ENCODE data around the gene TNNC1.

The TNNC1 gene

GRCh38 chr3:52444860-52445793, 8.7 kb downstream of the TNNC1 start, which contains the start of gene SEMA3G:
SEMA3G (minus strand) TSS chr3:52445103; CDS start chr3:52445027, 76 bp downstream.
- no peak for TF ChIP-seq CTCF (IDR thresholded peaks at IDR 0.05; ENCODE audit: insufficient read depth, missing control alignments)
- DNase-seq (ENCODE audit: insufficient read length, low spot score): no peak
- no peak for FAIRE-seq

GRCh38 chr3:52443791-52444687, 9.8 kb downstream of the TNNC1 start:
- no peak for DNase-seq (ENCODE audit: insufficient read length, low spot score)
- FAIRE-seq: no peak
- no peak for TF ChIP-seq CTCF (IDR thresholded peaks at IDR 0.05; ENCODE audit: insufficient read depth, missing control alignments)

- DNase-seq (ENCODE audit: insufficient read length, low spot score) (no peak), FAIRE-seq (no peak)
- no peak for TF ChIP-seq CTCF (IDR thresholded peaks at IDR 0.05; ENCODE audit: insufficient read depth, missing control alignments)
Measured at GRCh38 chr3:52443268-52443610, 10.6 kb downstream of the TNNC1 start.

DNA sequence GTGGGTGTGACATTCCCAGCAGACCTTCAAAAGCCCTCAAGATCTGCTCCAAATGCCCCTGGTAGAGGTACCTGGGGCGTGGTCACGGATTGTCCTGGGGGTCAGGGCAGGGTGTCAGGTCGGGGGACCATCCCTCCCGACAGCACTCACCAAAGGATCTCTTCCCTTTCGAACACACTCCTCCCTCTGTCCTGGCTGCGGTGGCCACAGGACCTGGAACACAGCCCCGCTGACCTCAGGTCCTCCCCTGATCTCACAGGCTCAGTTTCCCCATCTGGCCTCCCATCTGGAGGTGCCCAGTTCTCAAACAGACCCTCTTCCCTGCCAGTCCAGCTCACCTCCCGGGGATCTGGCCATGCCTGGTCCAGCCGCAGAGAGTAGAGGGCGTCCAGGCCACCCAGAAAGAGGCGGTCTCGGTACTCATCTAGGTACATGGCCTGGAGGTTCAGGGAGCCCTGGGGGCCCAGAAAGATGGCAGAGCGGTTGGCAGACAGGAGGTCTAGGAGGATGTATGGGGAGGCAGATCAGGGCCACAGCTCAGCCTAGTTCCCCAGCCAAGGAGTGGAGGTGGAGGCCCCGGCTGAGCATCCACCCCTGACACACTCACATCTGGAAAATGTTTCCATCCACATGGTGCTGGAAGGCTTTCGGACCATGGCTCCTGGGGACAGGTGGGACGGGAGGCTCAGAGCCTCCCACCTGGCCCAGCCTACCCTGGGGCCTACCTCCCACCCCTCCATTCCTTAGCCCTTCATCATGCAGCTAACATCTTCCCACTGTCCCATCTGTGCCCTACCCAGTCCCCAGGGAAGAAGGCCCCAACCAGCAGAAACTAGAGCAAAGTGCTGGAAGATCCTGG, 11.2 kb downstream of the TNNC1 start:
- TF ChIP-seq CTCF (IDR thresholded peaks at IDR 0.05; ENCODE audit: insufficient read depth, missing control alignments): no peak
- no peak for DNase-seq (ENCODE audit: insufficient read length, low spot score)
- no peak for FAIRE-seq

- DNase-seq (ENCODE audit: insufficient read length, low spot score) (no peak), FAIRE-seq (no peak)
- no peak for TF ChIP-seq CTCF (IDR thresholded peaks at IDR 0.05; ENCODE audit: insufficient read depth, missing control alignments)
Measured at GRCh38 chr3:52441772-52442332, 12.0 kb downstream of the TNNC1 start.

GRCh38 chr3:52441091-52441771, 12.6 kb downstream of the TNNC1 start:
- no peak for DNase-seq (ENCODE audit: insufficient read length, low spot score)
- no peak for TF ChIP-seq CTCF (IDR thresholded peaks at IDR 0.05; ENCODE audit: insufficient read depth, missing control alignments)
- FAIRE-seq: no peak

Data from D721Med (cell line).